HepG2 (cell line): ENCODE results near the gene FBXW5. TPM values are rescaled to one million over a fixed set of nuclear protein-coding genes. Genes with fewer than 3 reads are reported as not detected.

Source experiments
- ATAC-seq: fragments of 200-7000 bp; cut with Tn5 transposase; 3 replicates; pipeline ENCODE4 v1.9.1; 2020; ENCODE audit warnings: mild to moderate bottlenecking, moderate library complexity
- BruUV-seq: library from RNA; stranded (reverse); fragments of 400-500 nt; replicated peaks from 2 replicates; lab custom pipeline; 2021; lab: Mats Ljungman, UMichigan
- CTCF ChIA-PET: fragments of 300-600 bp; formaldehyde crosslinking; extraction: SDS; loops from one replicate; lab custom pipeline; 2021; ENCODE audit warnings: low total read pairs, inconsistent platforms, low intra/inter-chr PET ratio; lab: Yijun Ruan, JAX
- POLR2A ChIA-PET: fragments of 350-600 bp; sonication (Branson Sonifier 250); formaldehyde crosslinking; loops from one replicate; lab custom pipeline; 2020; ENCODE audit warnings: antibody characterized with exemption, inconsistent platforms; lab: Yijun Ruan, JAX
- DNase-seq: peaks from one replicate; pipeline ENCODE4 v3.0.0-alpha.2; 2015; ENCODE audit warnings: low spot score
- FAIRE-seq: peaks from 3 replicates; lab custom pipeline; 2011; peaks lifted over from hg19 to GRCh38; lab: Jason Lieb, UNC
- H2AFZ ChIP-seq: one replicate; pipeline ENCODE4 v1.6.1; 2011; ENCODE audit warnings: low read length, inconsistent platforms
- H3K27ac ChIP-seq: fragments of 300-600 bp; 3 replicates; pipeline ENCODE4 v1.8.0; 2011; ENCODE audit warnings: mixed run types, mild to moderate bottlenecking, mixed read lengths, low read length, inconsistent platforms; ENCODE audit not compliant: insufficient read depth; ENCODE audit errors: extremely low read length
- H3K27me3 ChIP-seq, 2 experiments: fragments of 200-600 bp in 1 of 2; 2 replicates in 1 of 2; 3 replicates in 1 of 2; pipeline versions ENCODE4 v1.6.0 to v1.8.0; 2011; ENCODE audit warnings: low read length in 2 of 2, mild to moderate bottlenecking in 2 of 2, moderate library complexity in 2 of 2, inconsistent platforms in 1 of 2; ENCODE audit not compliant: insufficient read depth in 2 of 2, control insufficient read depth in 1 of 2
- H3K36me3 ChIP-seq, 2 experiments: fragments of 200-600 bp in 1 of 2; replicated peaks in 1 of 2; 2 replicates in 1 of 2; 3 replicates in 1 of 2; pipeline versions ENCODE4 v1.5.1 to v1.8.0; 2011; ENCODE audit warnings: low read length in 2 of 2, inconsistent platforms in 1 of 2; ENCODE audit not compliant: insufficient read depth in 2 of 2, control insufficient read depth in 1 of 2
- H3K4me1 ChIP-seq: 2 replicates; pipeline ENCODE4 v1.5.1; 2012; ENCODE audit warnings: low read length, inconsistent platforms; ENCODE audit not compliant: insufficient read depth
- H3K4me2 ChIP-seq: 2 replicates; pipeline ENCODE4 v1.6.0; 2011; ENCODE audit warnings: low read depth, low read length, inconsistent platforms
- H3K4me3 ChIP-seq, 3 experiments: fragments of 200-600 bp in 1 of 3; sonication (generic), shearing (Covaris generic) in 1 of 3; replicated peaks in 1 of 3; 2 replicates each; pipeline ENCODE4 v1.5.1; 2011 to 2016; ENCODE audit warnings: low read length in 3 of 3, inconsistent platforms in 2 of 3, low read depth in 2 of 3, mild to moderate bottlenecking in 2 of 3, control low read depth in 1 of 3, mixed read lengths in 1 of 3; ENCODE audit not compliant: insufficient read depth in 1 of 3
- H3K79me2 ChIP-seq: one replicate; pipeline ENCODE4 v1.6.1; 2011; ENCODE audit warnings: low read length, inconsistent platforms; ENCODE audit not compliant: insufficient read depth
- H3K9ac ChIP-seq: 2 replicates; pipeline ENCODE4 v1.6.0; 2011; ENCODE audit warnings: mild to moderate bottlenecking, low read depth, low read length, inconsistent platforms; ENCODE audit not compliant: insufficient read depth
- H3K9me3 ChIP-seq: 2 replicates; pipeline ENCODE4 v1.5.1; 2012; ENCODE audit warnings: mild to moderate bottlenecking, low read length
- H4K20me1 ChIP-seq: 2 replicates; pipeline ENCODE4 v1.6.0; 2011; ENCODE audit warnings: inconsistent platforms, mild to moderate bottlenecking, low read length, moderate library complexity; ENCODE audit not compliant: insufficient read depth
- DDIT3 ChIP-seq: sonication (generic); formaldehyde crosslinking; IDR thresholded peaks from 2 replicates; pipeline ENCODE4 v1.4.0; 2020; ENCODE audit warnings: mild to moderate bottlenecking, missing genetic modification reagents
- FOXM1 ChIP-seq: sonication (generic); formaldehyde crosslinking; IDR thresholded peaks from 2 replicates; pipeline ENCODE4 v1.5.0; 2020; ENCODE audit warnings: missing genetic modification reagents
- GATAD2A ChIP-seq: IDR thresholded peaks from 2 replicates; pipeline ENCODE4 v1.6.1; 2016
- MAFG ChIP-seq: sonication (generic); formaldehyde crosslinking; IDR thresholded peaks from 2 replicates; pipeline ENCODE4 v1.5.1; 2020; ENCODE audit warnings: mild to moderate bottlenecking, missing genetic modification reagents
- MLXIP ChIP-seq: sonication (generic); formaldehyde crosslinking; IDR thresholded peaks from 2 replicates; pipeline ENCODE4 v1.9.0; 2021; ENCODE audit warnings: missing genetic modification reagents, borderline replicate concordance
- MTA1 ChIP-seq: sonication (generic); formaldehyde crosslinking; IDR thresholded peaks from 2 replicates; pipeline ENCODE4 v1.4.0; 2020; ENCODE audit warnings: missing genetic modification reagents, mild to moderate bottlenecking, borderline replicate concordance
- MXI1 ChIP-seq: IDR thresholded peaks from 3 replicates; pipeline ENCODE4 v1.6.1; 2012; ENCODE audit warnings: low read depth, low read length, inconsistent platforms, borderline replicate concordance
- REST ChIP-seq, 2 experiments: IDR thresholded peaks; 2 replicates each; pipeline ENCODE4 v1.6.1; 2011 to 2012; ENCODE audit warnings: low read length in 2 of 2, borderline replicate concordance in 1 of 2, low read depth in 1 of 2, mild to moderate bottlenecking in 1 of 2, moderate library complexity in 1 of 2
- TGIF2 ChIP-seq: IDR thresholded peaks from 2 replicates; pipeline ENCODE4 v1.6.1; 2016; ENCODE audit warnings: control low read depth, missing compliant biosample characterization
- ZNF160 ChIP-seq: sonication (generic); formaldehyde crosslinking; IDR thresholded peaks from 2 replicates; pipeline ENCODE4 v1.8.0; 2022; ENCODE audit warnings: mild to moderate bottlenecking, inconsistent platforms, missing genetic modification reagents
- ZNF224 ChIP-seq: sonication (generic); formaldehyde crosslinking; IDR thresholded peaks from 2 replicates; pipeline ENCODE4 v1.5.0; 2020; ENCODE audit warnings: mild to moderate bottlenecking, missing genetic modification reagents
- ZNF260 ChIP-seq: sonication (generic); formaldehyde crosslinking; IDR thresholded peaks from 2 replicates; pipeline ENCODE4 v1.4.0; 2020; ENCODE audit warnings: missing genetic modification reagents, low read depth, mild to moderate bottlenecking, borderline replicate concordance
- ZNF326 ChIP-seq: sonication (generic); formaldehyde crosslinking; IDR thresholded peaks from 2 replicates; pipeline ENCODE4 v1.4.0; 2020; ENCODE audit warnings: missing genetic modification reagents, borderline replicate concordance
- ZNF740 ChIP-seq: sonication (generic); formaldehyde crosslinking; IDR thresholded peaks from 2 replicates; pipeline ENCODE4 v1.4.0; 2020; ENCODE audit warnings: missing genetic modification reagents
- ZNF816 ChIP-seq: sonication (generic); formaldehyde crosslinking; IDR thresholded peaks from 2 replicates; pipeline ENCODE4 v1.8.0; 2022; ENCODE audit warnings: missing genetic modification reagents, mild to moderate bottlenecking, borderline replicate concordance
- ZNF883 ChIP-seq: sonication (generic); formaldehyde crosslinking; IDR thresholded peaks from 2 replicates; pipeline ENCODE4 v1.5.1; 2020; ENCODE audit warnings: mild to moderate bottlenecking, missing genetic modification reagents; ENCODE audit errors: not compliant biosample characterization
- ZSCAN25 ChIP-seq: sonication (generic); formaldehyde crosslinking; IDR thresholded peaks from 2 replicates; pipeline ENCODE4 v1.8.0; 2022; ENCODE audit warnings: mild to moderate bottlenecking, missing genetic modification reagents
- WGBS: methylation state at CpG from one replicate; pipeline ENCODE4 v1.1.6; 2017; ENCODE audit warnings: low lambda C conversion rate; 5-methylcytosine and 5-hydroxymethylcytosine counted together
- in situ Hi-C: cut with HindIII; loops from 2 replicates; pipeline ENCODE4 v1.10.0; 2017; ENCODE audit warnings: low pct_unique_long_range_greater_than_20kb; ENCODE audit not compliant: extremely low pct_ligation_motif_present
- intact Hi-C: fragments of 100-400 bp; cut with micrococcal nuclease; formaldehyde crosslinking; loops from one replicate; pipeline ENCODE4 v1.10.0; 2022; ENCODE audit not compliant: unreplicated experiment
- polyA plus RNA-seq, 8 experiments: library from polyadenylated mRNA; depleted of rRNA in 3 of 8; stranded (reverse) in 7 of 8; unstranded in 1 of 8; fragments of >200 nt; fragmentation: Illumina TruSeq in 4 of 8; extraction: Trizol in 4 of 8; gene quantifications; 2 replicates each; pipeline versions ENCODE4 v1.2.1 to v1.2.3, GENCODE V29; 2011 to 2016; ENCODE audit warnings: low read depth in 4 of 8, missing spikeins in 1 of 8, mixed read lengths in 1 of 8; ENCODE audit not compliant: insufficient read depth in 1 of 8
- total RNA-seq, 5 experiments: library from RNA; depleted of rRNA; stranded (reverse); fragments of >200 nt; fragmentation: Illumina TruSeq; extraction: Trizol; gene quantifications; 2 replicates each; pipeline ENCODE4 v1.2.3, GENCODE V29; 2016; ENCODE audit warnings: low read depth in 1 of 5

The FBXW5 gene
- total and polyA plus RNA-seq, 2 of the 13 experiments (the other 11 are each of a cell fraction or from before 2014, with no cell fraction given): 52.0 to 60.4 TPM

GRCh38 chr9:136915632-136916329 is 28.8 kb downstream of the FBXW5 start:
- intact Hi-C loops: no loop called here
- TF ChIP-seq MTA1 (CRISPR knock-in tag) (no peak), ZNF326 (CRISPR knock-in tag) (no peak), FOXM1 (CRISPR knock-in tag) (no peak), ZNF224 (CRISPR knock-in tag) (no peak), MXI1 (no peak), GATAD2A (CRISPR knock-in tag) (no peak), MLXIP (CRISPR knock-in tag) (no peak), ZNF160 (no peak), MAFG (CRISPR knock-in tag) (no peak), DDIT3 (CRISPR knock-in tag) (no peak), REST (IDR thresholded peaks at IDR 0.05; ENCODE audit: borderline replicate concordance in 1 of 2, low read depth in 1 of 2, low read length in 2 of 2) (no peak), ZNF816 (CRISPR knock-in tag) (no peak), ZSCAN25 (CRISPR knock-in tag) (no peak), TGIF2 (CRISPR knock-in tag) (no peak), ZNF260 (CRISPR knock-in tag) (no peak), ZNF883 (no peak), ZNF740 (CRISPR knock-in tag) (no peak)

More at GRCh38 chr9:136915632-136916329, 28.8 kb downstream of the FBXW5 start:
- H3K4me1 ChIP-seq: no peaks in the 10 kb centered on the region
- in situ Hi-C loops: no loop called here
- peaks cover 29 to 60% of the 10 kb centered on the region in 2 experiments for H3K36me3 ChIP-seq
- DNase-seq (no peak), ATAC-seq (no peak), FAIRE-seq (no peak)
- no peak overlapping the region for H3K4me2 ChIP-seq
- H3K9me3 ChIP-seq: no peaks in the 10 kb centered on the region
- ChIA-PET POLR2A (no interaction called here), CTCF (no interaction called here)
- BruUV-seq: no TSS peak
- no peaks in the 10 kb centered on the region for H3K27me3 ChIP-seq
- H2AFZ ChIP-seq: no peak overlapping the region
- H3K79me2 ChIP-seq: peaks cover 4% of the 10 kb centered on the region
- H3K4me3 ChIP-seq: no peak overlapping the region
- 92% methylated on average over 17 of the region's 21 CpGs for WGBS
- no peaks in the 10 kb centered on the region for H4K20me1 ChIP-seq
- H3K27ac ChIP-seq: no peak overlapping the region
- no peak overlapping the region for H3K9ac ChIP-seq
